Measurements from ENCODE around the gene SLC6A2. TPM values are rescaled to one million over a fixed set of nuclear protein-coding genes. Genes with fewer than 3 reads are reported as not detected.

The SLC6A2 gene
- total and polyA plus RNA-seq, 8 donors, result 0.13 to 0.73 TPM; not detected in 6

GRCh38 chr16:55663765-55664677 lies 8.2 kb downstream of the SLC6A2 start:
- no peaks in the 10 kb centered on the region for H3K36me3 ChIP-seq
- H3K4me3 ChIP-seq, result no peak overlapping the region
- DNase-seq, result no peak
- no peaks in the 10 kb centered on the region for H3K4me1 ChIP-seq
- H3K27ac ChIP-seq, result no peak overlapping the region
- TF ChIP-seq POLR2AphosphoS5 (IDR thresholded peaks at IDR 0.05), result no peak
- no peak for TF ChIP-seq POLR2A (IDR thresholded peaks at IDR 0.05)
- no peak for TF ChIP-seq EP300 (IDR thresholded peaks at IDR 0.05)
- no peak for TF ChIP-seq CTCF (IDR thresholded peaks at IDR 0.05)
- peaks cover 0 to 8% (median 0%) of the 10 kb centered on the region in 4 donors for H3K9me3 ChIP-seq
- WGBS, 5 donors, result 78 to 89% (median 82%) methylated on average over 6 to 8 of the region's 8 CpGs
- H3K27me3 ChIP-seq, result peaks cover 0 to 4% (median 0%) of the 10 kb centered on the region in 3 donors
- intact Hi-C loops (cut with DNase I; ENCODE audit: low total_unique reads), result no loop called here

GRCh38 chr16:55664786-55665407 lies 9.1 kb downstream of the SLC6A2 start:
- Histone ChIP-seq H3K4me3 (no peak overlapping the region), H3K36me3 (no peaks in the 10 kb centered on the region), H3K4me1 (no peaks in the 10 kb centered on the region), H3K27ac (no peak overlapping the region), H3K9me3 (peaks cover 0 to 8% (median 0%) of the 10 kb centered on the region in 4 donors), H3K27me3 (peaks cover 0 to 4% (median 0%) of the 10 kb centered on the region in 3 donors)
- TF ChIP-seq POLR2A (IDR thresholded peaks at IDR 0.05) (no peak), POLR2AphosphoS5 (IDR thresholded peaks at IDR 0.05) (no peak), CTCF (IDR thresholded peaks at IDR 0.05) (no peak), EP300 (IDR thresholded peaks at IDR 0.05) (no peak)
- no peak for DNase-seq
- 72 to 83% (median 78%) methylated on average over 7 of the region's 7 CpGs for WGBS, 5 donors
- intact Hi-C loops (cut with DNase I; ENCODE audit: low total_unique reads), result no loop called here

- no peaks in the 10 kb centered on the region for H3K36me3 ChIP-seq
- WGBS, 5 donors, result 56 to 88% (median 71%) methylated on average over 3 of the region's 3 CpGs
- TF ChIP-seq POLR2AphosphoS5 (IDR thresholded peaks at IDR 0.05) (no peak), EP300 (IDR thresholded peaks at IDR 0.05) (no peak), CTCF (IDR thresholded peaks at IDR 0.05) (no peak), POLR2A (IDR thresholded peaks at IDR 0.05) (no peak)
- intact Hi-C loops (cut with DNase I; ENCODE audit: low total_unique reads), result no loop called here
- H3K9me3 ChIP-seq, result peaks cover 0 to 8% (median 0%) of the 10 kb centered on the region in 4 donors
- H3K27me3 ChIP-seq, result peaks cover 0 to 4% (median 0%) of the 10 kb centered on the region in 3 donors
- no peaks in the 10 kb centered on the region for H3K4me1 ChIP-seq
- no peak for DNase-seq
- H3K27ac ChIP-seq, result no peak overlapping the region
- H3K4me3 ChIP-seq, result no peak overlapping the region
Measured at GRCh38 chr16:55665511-55665910, 9.7 kb downstream of the SLC6A2 start.

- intact Hi-C loops (cut with DNase I; ENCODE audit: low total_unique reads), result no loop called here
- H3K4me1 ChIP-seq, result no peaks in the 10 kb centered on the region
- no peak overlapping the region for H3K27ac ChIP-seq
- DNase-seq, result no peak
- peaks cover 0 to 8% (median 0%) of the 10 kb centered on the region in 4 donors for H3K9me3 ChIP-seq
- H3K4me3 ChIP-seq, result no peak overlapping the region
- TF ChIP-seq EP300 (IDR thresholded peaks at IDR 0.05) (no peak), POLR2A (IDR thresholded peaks at IDR 0.05) (no peak), CTCF (IDR thresholded peaks at IDR 0.05) (no peak)
- peaks cover 0 to 4% (median 0%) of the 10 kb centered on the region in 3 donors for H3K27me3 ChIP-seq
- WGBS, 5 donors, result 62 to 89% (median 79%) methylated on average over 2 of the region's 2 CpGs
- no peaks in the 10 kb centered on the region for H3K36me3 ChIP-seq
Measured at GRCh38 chr16:55666012-55666411, 10.2 kb downstream of the SLC6A2 start.
